Esophagus squamous epithelium (tissue), 4 donors: ENCODE results near the gene GJA9.

Experiments
- POLR2A ChIP-seq, 4 donors: fragments of 450-650 bp; IDR thresholded peaks; one replicate each; pipeline ENCODE4 v1.6.1; 2017; ENCODE audit warnings: antibody characterized with exemption in 4 of 4, mild to moderate bottlenecking in 4 of 4, moderate library complexity in 3 of 4
- TF ChIP-seq, protein P1 (sequence below), 6 experiments: fragments of 450-650 bp in 4 of 6; fragments of 200-600 bp in 2 of 6; sonication (generic) in 2 of 6; IDR thresholded peaks; one replicate each; pipeline ENCODE4 v1.5.1; 2016 to 2019; ENCODE audit warnings: antibody characterized with exemption in 6 of 6, mild to moderate bottlenecking in 4 of 6, moderate library complexity in 4 of 6

DNA sequence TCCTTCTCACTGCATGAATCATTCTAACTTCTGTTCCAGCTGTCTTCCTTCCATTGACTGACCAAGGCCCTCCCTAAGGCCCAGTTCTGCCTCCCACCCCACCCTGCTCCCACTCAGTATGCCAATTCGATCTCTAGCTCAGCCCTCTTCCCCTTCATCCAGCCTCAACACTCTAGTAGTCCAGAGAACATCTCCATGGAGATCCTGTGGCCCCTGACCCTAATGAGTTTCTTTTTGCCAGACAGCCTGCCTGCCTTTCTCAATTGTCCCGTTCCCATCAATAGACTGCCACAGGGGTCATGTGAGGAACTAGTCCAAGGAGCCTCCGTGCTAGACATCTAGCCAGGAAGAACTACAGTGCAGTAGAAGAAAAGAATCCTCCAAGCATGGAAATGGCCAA, 48.2 kb downstream of the GJA9 start:
- TF ChIP-seq POLR2A (IDR thresholded peaks at IDR 0.05): no peak
- TF ChIP-seq, protein P1, sequence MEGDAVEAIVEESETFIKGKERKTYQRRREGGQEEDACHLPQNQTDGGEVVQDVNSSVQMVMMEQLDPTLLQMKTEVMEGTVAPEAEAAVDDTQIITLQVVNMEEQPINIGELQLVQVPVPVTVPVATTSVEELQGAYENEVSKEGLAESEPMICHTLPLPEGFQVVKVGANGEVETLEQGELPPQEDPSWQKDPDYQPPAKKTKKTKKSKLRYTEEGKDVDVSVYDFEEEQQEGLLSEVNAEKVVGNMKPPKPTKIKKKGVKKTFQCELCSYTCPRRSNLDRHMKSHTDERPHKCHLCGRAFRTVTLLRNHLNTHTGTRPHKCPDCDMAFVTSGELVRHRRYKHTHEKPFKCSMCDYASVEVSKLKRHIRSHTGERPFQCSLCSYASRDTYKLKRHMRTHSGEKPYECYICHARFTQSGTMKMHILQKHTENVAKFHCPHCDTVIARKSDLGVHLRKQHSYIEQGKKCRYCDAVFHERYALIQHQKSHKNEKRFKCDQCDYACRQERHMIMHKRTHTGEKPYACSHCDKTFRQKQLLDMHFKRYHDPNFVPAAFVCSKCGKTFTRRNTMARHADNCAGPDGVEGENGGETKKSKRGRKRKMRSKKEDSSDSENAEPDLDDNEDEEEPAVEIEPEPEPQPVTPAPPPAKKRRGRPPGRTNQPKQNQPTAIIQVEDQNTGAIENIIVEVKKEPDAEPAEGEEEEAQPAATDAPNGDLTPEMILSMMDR (IDR thresholded peaks at IDR 0.05): no peak
